Aorta (tissue), 5 donors: ENCODE measurements around the gene KHDRBS1. TPM values are rescaled to one million over a fixed set of nuclear protein-coding genes. Genes with fewer than 3 reads are reported as not detected.
"Not testable (repeated sequence)": the region's sequence is repeated elsewhere in the genome, so short reads cannot be mapped to it uniquely, and the experiment has no call there.

Experiments used
- ATAC-seq: fragments of 200-7000 bp; cut with Tn5 transposase; one replicate; pipeline ENCODE4 v1.9.1; 2022; ENCODE audit warnings: moderate library complexity; ENCODE audit not compliant: low FRiP score
- DNase-seq, 2 donors: peaks; one replicate each; pipeline ENCODE4 v3.0.0-alpha.2; 2020
- H3K27ac ChIP-seq, 2 donors: one replicate each; pipeline ENCODE4 v1.5.1; 2013; ENCODE audit warnings: low read length in 2 of 2, mild to moderate bottlenecking in 2 of 2, moderate library complexity in 2 of 2, control low read depth in 1 of 2, inconsistent platforms in 1 of 2, low read depth in 1 of 2
- H3K27me3 ChIP-seq, 2 donors: one replicate each; pipeline ENCODE4 v1.6.1; 2013; ENCODE audit warnings: control low read depth in 1 of 2, low read length in 1 of 2, mild to moderate bottlenecking in 1 of 2, moderate library complexity in 1 of 2; ENCODE audit not compliant: insufficient read depth in 2 of 2, control insufficient read depth in 1 of 2
- H3K36me3 ChIP-seq, 2 donors: one replicate each; pipeline ENCODE4 v1.6.1; 2013; ENCODE audit warnings: control low read depth in 1 of 2, low read length in 1 of 2, mild to moderate bottlenecking in 1 of 2; ENCODE audit not compliant: insufficient read depth in 2 of 2, control insufficient read depth in 1 of 2
- H3K4me1 ChIP-seq, 2 donors: one replicate each; pipeline ENCODE4 v1.6.1; 2013; ENCODE audit warnings: low read length in 2 of 2, control low read depth in 1 of 2, mild to moderate bottlenecking in 1 of 2, moderate library complexity in 1 of 2; ENCODE audit not compliant: insufficient read depth in 2 of 2, control insufficient read depth in 1 of 2
- H3K4me3 ChIP-seq, 2 donors: one replicate each; pipeline ENCODE4 v1.5.1; 2013; ENCODE audit warnings: low read length in 2 of 2, control low read depth in 1 of 2, mild to moderate bottlenecking in 1 of 2
- H3K9me3 ChIP-seq: one replicate; pipeline ENCODE4 v1.6.1; 2013; ENCODE audit warnings: mild to moderate bottlenecking, low read length; ENCODE audit not compliant: control insufficient read depth
- WGBS, 2 donors: extraction: QIAGEN DNeasy Blood & Tissue Kit; methylation state at CpG; one replicate each; pipeline ENCODE4 v1.1.7; 2013; 5-methylcytosine and 5-hydroxymethylcytosine counted together
- intact Hi-C, 2 donors: fragments of 100-400 bp; cut with DNase I; formaldehyde crosslinking; loops; one replicate each; pipeline versions ENCODE4 v1.14.2 to v1.15.0; 2022
- polyA plus RNA-seq, 2 donors: library from polyadenylated mRNA; stranded (reverse); fragments of 200-250 nt; gene quantifications; one replicate each; pipeline ENCODE4 v1.2.3, GENCODE V29; 2013
- total RNA-seq, 2 donors: library from RNA; stranded (reverse); fragmentation: NEBNext Ultra II Directional; extraction: Animal tissue kit (Norgen Biotek cat#: 25700); gene quantifications; one replicate each; pipeline ENCODE4 v1.2.1, GENCODE V29; 2021
- donor health status: healthy with polysubstance abuse.
- donor health status: Bipolar disorder and iron deficiency.
- donor health status: DM: no; HTN: no; CAD: no.
- donor health status: DM: no; HTN: no; CAD: no.
- donor health status: DM: yes; HTN: yes; CAD: no.

The KHDRBS1 gene
- total and polyA plus RNA-seq, 4 donors = 57.0 to 91.2 (median 73.3) TPM

GRCh38 chr1:32073299-32074229, 59.9 kb downstream of the KHDRBS1 start:
- no peak for DNase-seq
- 19 to 22% methylated on average over 28 of the region's 28 CpGs for WGBS, 2 donors
- Histone ChIP-seq H3K4me3 (peak overlapping the region; percentile 53 to 81), H3K36me3 (peaks cover 2% of the 10 kb centered on the region in 2 donors), H3K9me3 (no peaks in the 10 kb centered on the region), H3K4me1 (no peaks in the 10 kb centered on the region), H3K27ac (peak overlapping the region in 1 of 2 donors; percentile 28), H3K27me3 (no peaks in the 10 kb centered on the region)
- no peak for ATAC-seq
- intact Hi-C loops = loop anchor here in 1 of 2 donors (5.0 kb wide), 1 partner anchor 34 kb away; the partner anchor contains the start of gene KPNA6

GRCh38 chr1:32074841-32075240, 61.2 kb downstream of the KHDRBS1 start:
- Histone ChIP-seq H3K27me3 (no peaks in the 10 kb centered on the region), H3K4me3 (no peak overlapping the region), H3K4me1 (no peaks in the 10 kb centered on the region), H3K27ac (no peak overlapping the region), H3K36me3 (peaks cover 2% of the 10 kb centered on the region in 2 donors), H3K9me3 (no peaks in the 10 kb centered on the region)
- no peak for DNase-seq
- no peak for ATAC-seq
- intact Hi-C loops = loop anchor here in 1 of 2 donors (5.0 kb wide), 1 partner anchor 32 kb away; the partner anchor contains the start of gene KPNA6
- WGBS, 2 donors = 92 to 96% methylated on average over 9 of the region's 9 CpGs

GRCh38 chr1:32077451-32077850, 63.8 kb downstream of the KHDRBS1 start:
- H3K4me1 ChIP-seq = no peaks in the 10 kb centered on the region
- H3K27me3 ChIP-seq = no peaks in the 10 kb centered on the region
- H3K36me3 ChIP-seq = peaks cover 2% of the 10 kb centered on the region in 2 donors
- ATAC-seq (no peak), DNase-seq (no peak)
- H3K27ac ChIP-seq = no peak overlapping the region
- no peak overlapping the region for H3K4me3 ChIP-seq
- intact Hi-C loops = no loop called here
- H3K9me3 ChIP-seq = no peaks in the 10 kb centered on the region
- 84 to 90% methylated on average over 3 of the region's 3 CpGs for WGBS, 2 donors

- WGBS, 2 donors = 86 to 92% methylated on average over 1 of the region's 1 CpG
- no peaks in the 10 kb centered on the region for H3K4me1 ChIP-seq
- H3K4me3 ChIP-seq = no peak overlapping the region
- H3K36me3 ChIP-seq = no peaks in the 10 kb centered on the region
- no peak for ATAC-seq
- DNase-seq = no peak
- no peak overlapping the region for H3K27ac ChIP-seq
- H3K9me3 ChIP-seq = no peaks in the 10 kb centered on the region
- H3K27me3 ChIP-seq = no peaks in the 10 kb centered on the region
- intact Hi-C loops = no loop called here
Observed at GRCh38 chr1:32082022-32082421, 68.4 kb downstream of the KHDRBS1 start.

- WGBS, 2 donors = 97 to 100% methylated on average over 2 of the region's 2 CpGs
- H3K27me3 ChIP-seq, H3K9me3 ChIP-seq, intact Hi-C loops, H3K27ac ChIP-seq, DNase-seq, ATAC-seq, H3K4me1 ChIP-seq, H3K36me3 ChIP-seq, H3K4me3 ChIP-seq: not testable (repeated sequence)
Observed at GRCh38 chr1:32086381-32086780, 72.7 kb downstream of the KHDRBS1 start.

- ATAC-seq = no peak
- peaks cover 0 to 7% of the 10 kb centered on the region in 2 donors for H3K36me3 ChIP-seq
- H3K27me3 ChIP-seq = no peaks in the 10 kb centered on the region
- intact Hi-C loops = no loop called here
- 97 to 98% methylated on average over 8 of the region's 8 CpGs for WGBS, 2 donors
- H3K9me3 ChIP-seq = no peaks in the 10 kb centered on the region
- DNase-seq = peak in 1 of 2 donors; percentile 19
- no peak overlapping the region for H3K27ac ChIP-seq
- H3K4me3 ChIP-seq = no peak overlapping the region
- no peaks in the 10 kb centered on the region for H3K4me1 ChIP-seq
Observed at GRCh38 chr1:32091176-32091575, 77.5 kb downstream of the KHDRBS1 start.

GRCh38 chr1:32091591-32091990, 77.9 kb downstream of the KHDRBS1 start:
- H3K4me3 ChIP-seq = no peak overlapping the region
- H3K27me3 ChIP-seq = no peaks in the 10 kb centered on the region
- peaks cover 0 to 7% of the 10 kb centered on the region in 2 donors for H3K36me3 ChIP-seq
- ATAC-seq (no peak), DNase-seq (peak in 1 of 2 donors; percentile 71)
- no peaks in the 10 kb centered on the region for H3K4me1 ChIP-seq
- WGBS, 2 donors = 92 to 93% methylated on average over 15 of the region's 15 CpGs
- no peak overlapping the region for H3K27ac ChIP-seq
- H3K9me3 ChIP-seq = no peaks in the 10 kb centered on the region
- intact Hi-C loops = no loop called here
